ENCODE results near the gene GRPEL2.

- TF ChIP-seq CTCF (IDR thresholded peaks at IDR 0.05) (no peak), POLR2A (IDR thresholded peaks at IDR 0.05) (no peak)
These were observed 22.1 kb upstream of the GRPEL2 start for GRCh38 chr5:149323210-149323609.

Measured in esophagus squamous epithelium (tissue), 4 donors.